Activated T-helper 1 cell treated with anti-CD3 and anti-CD28 coated beads, Interleukin-12 subunit alpha, Interleukin-12 subunit beta, Interleukin-2, Interleukin-4 antibody, amounts not matched to agents 30 ng/mL and 10 ng/mL and 1 ng/mL, durations not matched to agents 14 hours and 24 hours and 36 hours (primary cell): ENCODE data around the gene FMNL1. TPM values are rescaled to one million over a fixed set of nuclear protein-coding genes. Genes with fewer than 3 reads are reported as not detected.

ENCODE experiments used
- DNase-seq: peaks from one replicate; pipeline ENCODE4 v3.0.0; 2021; ENCODE audit warnings: low spot score
- H3K27ac Mint-ChIP-seq: one replicate; pipeline ENCODE4 v1.8.0; 2021; ENCODE audit warnings: mild to moderate bottlenecking, mixed read lengths
- H3K27me3 Mint-ChIP-seq: one replicate; pipeline ENCODE4 v1.8.0; 2022; ENCODE audit warnings: mild to moderate bottlenecking, moderate library complexity, mixed read lengths; ENCODE audit not compliant: insufficient read depth
- H3K36me3 Mint-ChIP-seq: one replicate; pipeline ENCODE4 v1.8.0; 2021; ENCODE audit warnings: low read depth, mixed read lengths
- H3K4me1 Mint-ChIP-seq: one replicate; pipeline ENCODE4 v1.8.0; 2021; ENCODE audit warnings: low read depth, mixed read lengths
- H3K4me3 Mint-ChIP-seq: one replicate; pipeline ENCODE4 v1.8.0; 2021; ENCODE audit warnings: mild to moderate bottlenecking, moderate library complexity, mixed read lengths
- H3K9me3 Mint-ChIP-seq: one replicate; pipeline ENCODE4 v1.8.0; 2021; ENCODE audit warnings: mixed read lengths
- intact Hi-C: fragments of 100-400 bp; cut with micrococcal nuclease; formaldehyde crosslinking; loops from one replicate; pipeline ENCODE4 v1.15.1; 2024
- total RNA-seq: library from RNA; stranded (reverse); gene quantifications from 2 replicates; pipeline ENCODE4 v1.2.3, GENCODE V29; 2022

The FMNL1 gene
- total RNA-seq, 1 donor from 2014 or later: 374 TPM

GRCh38 chr17:45289301-45290268 lies 67.9 kb downstream of the FMNL1 start:
- H3K4me3 Mint-ChIP-seq: no peak overlapping the region
- no peaks in the 10 kb centered on the region for H3K27me3 Mint-ChIP-seq
- peaks cover 37% of the 10 kb centered on the region for H3K36me3 Mint-ChIP-seq
- no peaks in the 10 kb centered on the region for H3K9me3 Mint-ChIP-seq
- intact Hi-C loops: no loop called here
- H3K27ac Mint-ChIP-seq: peak overlapping the region; percentile 40
- no peak for DNase-seq
- H3K4me1 Mint-ChIP-seq: peaks cover 41% of the 10 kb centered on the region

GRCh38 chr17:45290269-45290765 lies 68.6 kb downstream of the FMNL1 start:
- intact Hi-C loops: no loop called here
- Mint-ChIP-seq H3K27me3 (no peaks in the 10 kb centered on the region), H3K9me3 (no peaks in the 10 kb centered on the region), H3K4me3 (no peak overlapping the region), H3K27ac (peak overlapping the region; percentile 40), H3K36me3 (peaks cover 32% of the 10 kb centered on the region), H3K4me1 (peaks cover 45% of the 10 kb centered on the region)
- no peak for DNase-seq

GRCh38 chr17:45291171-45291805 lies 69.6 kb downstream of the FMNL1 start:
- intact Hi-C loops: no loop called here
- Mint-ChIP-seq H3K9me3 (no peaks in the 10 kb centered on the region), H3K4me3 (no peak overlapping the region), H3K4me1 (peaks cover 54% of the 10 kb centered on the region), H3K36me3 (peaks cover 32% of the 10 kb centered on the region), H3K27me3 (no peaks in the 10 kb centered on the region), H3K27ac (peak overlapping the region; percentile 40)
- no peak for DNase-seq

- Mint-ChIP-seq H3K27ac (peak overlapping the region; percentile 62), H3K9me3 (no peaks in the 10 kb centered on the region), H3K27me3 (no peaks in the 10 kb centered on the region), H3K36me3 (peaks cover 37% of the 10 kb centered on the region), H3K4me1 (peaks cover 67% of the 10 kb centered on the region), H3K4me3 (no peak overlapping the region)
- no peak for DNase-seq
- intact Hi-C loops: no loop called here
These were observed 71.2 kb downstream of the FMNL1 start for GRCh38 chr17:45292696-45293412.

- DNase-seq: no peak
- peak overlapping the region; percentile 62 for H3K27ac Mint-ChIP-seq
- H3K36me3 Mint-ChIP-seq: peaks cover 41% of the 10 kb centered on the region
- no peaks in the 10 kb centered on the region for H3K9me3 Mint-ChIP-seq
- H3K4me3 Mint-ChIP-seq: no peak overlapping the region
- H3K27me3 Mint-ChIP-seq: no peaks in the 10 kb centered on the region
- intact Hi-C loops: no loop called here
- peaks cover 74% of the 10 kb centered on the region for H3K4me1 Mint-ChIP-seq
These were observed 71.9 kb downstream of the FMNL1 start for GRCh38 chr17:45293413-45294211.

- intact Hi-C loops: no loop called here
- Mint-ChIP-seq H3K27ac (no peak overlapping the region), H3K27me3 (no peaks in the 10 kb centered on the region), H3K9me3 (no peaks in the 10 kb centered on the region), H3K4me3 (no peak overlapping the region), H3K4me1 (peaks cover 83% of the 10 kb centered on the region), H3K36me3 (peaks cover 43% of the 10 kb centered on the region)
- DNase-seq: no peak
These were observed 72.8 kb downstream of the FMNL1 start for GRCh38 chr17:45294506-45294905.

GRCh38 chr17:45296003-45296832 lies 74.5 kb downstream of the FMNL1 start:
- H3K36me3 Mint-ChIP-seq: peaks cover 41% of the 10 kb centered on the region

GRCh38 chr17:45296833-45297124 lies 75.1 kb downstream of the FMNL1 start:
- Mint-ChIP-seq H3K4me1 (peaks cover 85% of the 10 kb centered on the region), H3K36me3 (peaks cover 41% of the 10 kb centered on the region), H3K4me3 (peak overlapping the region; percentile 19), H3K27me3 (no peaks in the 10 kb centered on the region), H3K9me3 (no peaks in the 10 kb centered on the region), H3K27ac (peak overlapping the region; percentile 82)
- intact Hi-C loops: no loop called here
- no peak for DNase-seq

More at GRCh38 chr17:45296003-45296832, 74.5 kb downstream of the FMNL1 start:
- Mint-ChIP-seq H3K4me3 (peak overlapping the region; percentile 19), H3K27ac (peak overlapping the region; percentile 82), H3K27me3 (no peaks in the 10 kb centered on the region), H3K9me3 (no peaks in the 10 kb centered on the region), H3K4me1 (peaks cover 88% of the 10 kb centered on the region)
- DNase-seq: no peak
- intact Hi-C loops: no loop called here

Other genes with a start within 250 kb of the FMNL1 start
- gene DCAKD, start 170.3 kb upstream of the FMNL1 start, total RNA-seq: 24.0 and 24.9 TPM in 2 replicates
- 168 and 173 TPM in 2 replicates for gene NMT1, start 160.6 kb upstream of the FMNL1 start, total RNA-seq
- 2.4 and 4.3 TPM in 2 replicates for gene PLCD3, start 89.4 kb upstream of the FMNL1 start, total RNA-seq
- gene ACBD4, start 86.2 kb upstream of the FMNL1 start, total RNA-seq: 11.3 and 12.5 TPM in 2 replicates
- 65.9 and 67.9 TPM in 2 replicates for gene HEXIM1, start 73.4 kb upstream of the FMNL1 start, total RNA-seq
- 6.7 and 7.1 TPM in 2 replicates for gene HEXIM2, start 60.0 kb upstream of the FMNL1 start, total RNA-seq
- 0.44 and 0.56 TPM in 2 replicates for gene SPATA32, start 40.2 kb downstream of the FMNL1 start, total RNA-seq
- 64.4 and 64.7 TPM in 2 replicates for gene MAP3K14, start 95.1 kb downstream of the FMNL1 start, total RNA-seq
- 47.9 and 59.1 TPM in 2 replicates for gene ARHGAP27, start 211.0 kb downstream of the FMNL1 start, total RNA-seq